T-helper 9 cell (primary cell): ENCODE measurements around the gene CEP192.
"Not testable (repeated sequence)": the region's sequence is repeated elsewhere in the genome, so short reads cannot be mapped to it uniquely, and the experiment has no call there.

ENCODE experiments used
- DNase-seq: peaks from one replicate; pipeline ENCODE4 v3.0.0-alpha.2; 2020

CEP192 gene

GRCh38 chr18:12990641-12990966 is 558 bp upstream of the CEP192 start:
- DNase-seq = no peak

GRCh38 chr18:12991821-12992179 is 638 bp downstream of the CEP192 start:
- no peak for DNase-seq

GRCh38 chr18:12993439-12993838 is 2.3 kb downstream of the CEP192 start:
- DNase-seq = no peak

GRCh38 chr18:12995424-12995823 is 4.3 kb downstream of the CEP192 start:
- DNase-seq = no peak

GRCh38 chr18:12995952-12996477 is 4.9 kb downstream of the CEP192 start:
- no peak for DNase-seq

- no peak for DNase-seq
Measured at GRCh38 chr18:12996661-12997292, 5.6 kb downstream of the CEP192 start.

- DNase-seq = not testable (repeated sequence)
Measured at GRCh38 chr18:12997330-12997729, 6.2 kb downstream of the CEP192 start.

- no peak for DNase-seq
Measured at GRCh38 chr18:12998332-12999060, 7.3 kb downstream of the CEP192 start.

- no peak for DNase-seq
Measured at GRCh38 chr18:13003466-13003896, 12.3 kb downstream of the CEP192 start.

- no peak for DNase-seq
Measured at GRCh38 chr18:13004396-13004795, 13.2 kb downstream of the CEP192 start.

GRCh38 chr18:13005289-13005688 is 14.1 kb downstream of the CEP192 start:
- no peak for DNase-seq

GRCh38 chr18:13006531-13007247 is 15.5 kb downstream of the CEP192 start:
- DNase-seq = no peak

GRCh38 chr18:13007248-13007560 is 16.0 kb downstream of the CEP192 start:
- DNase-seq = no peak

- no peak for DNase-seq
Measured at GRCh38 chr18:13011719-13012118, 20.6 kb downstream of the CEP192 start.

- DNase-seq = no peak
Measured at GRCh38 chr18:13014232-13014631, 23.1 kb downstream of the CEP192 start.

- DNase-seq = no peak
Measured at GRCh38 chr18:13014818-13015217, 23.7 kb downstream of the CEP192 start.

GRCh38 chr18:13017247-13017875 is 26.2 kb downstream of the CEP192 start:
- no peak for DNase-seq

GRCh38 chr18:13018374-13018773 is 27.2 kb downstream of the CEP192 start:
- no peak for DNase-seq

GRCh38 chr18:13019301-13019700 is 28.1 kb downstream of the CEP192 start:
- no peak for DNase-seq

GRCh38 chr18:13022644-13023043 is 31.5 kb downstream of the CEP192 start:
- no peak for DNase-seq

- no peak for DNase-seq
Measured at GRCh38 chr18:13025233-13025632, 34.1 kb downstream of the CEP192 start.

GRCh38 chr18:13026583-13027270 is 35.6 kb downstream of the CEP192 start:
- DNase-seq = no peak

- DNase-seq = no peak
Measured at GRCh38 chr18:13028869-13029268, 37.7 kb downstream of the CEP192 start.
